ENCODE results near the gene DNAH8.

DNA sequence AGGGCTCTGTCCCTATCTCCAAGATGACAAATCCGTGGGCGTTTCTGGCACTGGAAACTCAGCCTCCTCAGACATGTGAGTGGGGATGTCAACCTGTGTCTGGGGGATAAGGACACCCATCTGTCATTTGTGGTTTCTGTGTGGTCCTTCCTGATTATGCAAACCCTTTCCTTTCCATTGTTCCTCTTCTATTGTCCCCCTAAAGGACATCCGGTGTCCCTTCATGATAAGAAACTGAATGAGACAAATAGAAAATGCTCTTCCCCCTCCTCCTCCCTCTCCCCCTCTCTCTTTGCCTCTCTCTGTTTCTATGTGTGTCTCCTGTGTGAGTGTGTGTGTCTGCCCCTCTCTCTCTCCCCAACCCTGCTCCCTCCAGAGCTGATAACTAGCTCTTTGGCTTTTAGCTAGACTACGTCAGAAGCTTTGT is 322.0 kb downstream of the DNAH8 start:
- no peak for TF ChIP-seq POLR2AphosphoS5 (IDR thresholded peaks at IDR 0.05)
- TF ChIP-seq, protein P1, sequence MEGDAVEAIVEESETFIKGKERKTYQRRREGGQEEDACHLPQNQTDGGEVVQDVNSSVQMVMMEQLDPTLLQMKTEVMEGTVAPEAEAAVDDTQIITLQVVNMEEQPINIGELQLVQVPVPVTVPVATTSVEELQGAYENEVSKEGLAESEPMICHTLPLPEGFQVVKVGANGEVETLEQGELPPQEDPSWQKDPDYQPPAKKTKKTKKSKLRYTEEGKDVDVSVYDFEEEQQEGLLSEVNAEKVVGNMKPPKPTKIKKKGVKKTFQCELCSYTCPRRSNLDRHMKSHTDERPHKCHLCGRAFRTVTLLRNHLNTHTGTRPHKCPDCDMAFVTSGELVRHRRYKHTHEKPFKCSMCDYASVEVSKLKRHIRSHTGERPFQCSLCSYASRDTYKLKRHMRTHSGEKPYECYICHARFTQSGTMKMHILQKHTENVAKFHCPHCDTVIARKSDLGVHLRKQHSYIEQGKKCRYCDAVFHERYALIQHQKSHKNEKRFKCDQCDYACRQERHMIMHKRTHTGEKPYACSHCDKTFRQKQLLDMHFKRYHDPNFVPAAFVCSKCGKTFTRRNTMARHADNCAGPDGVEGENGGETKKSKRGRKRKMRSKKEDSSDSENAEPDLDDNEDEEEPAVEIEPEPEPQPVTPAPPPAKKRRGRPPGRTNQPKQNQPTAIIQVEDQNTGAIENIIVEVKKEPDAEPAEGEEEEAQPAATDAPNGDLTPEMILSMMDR (IDR thresholded peaks at IDR 0.05) = no peak

All from esophagus muscularis mucosa (tissue), 3 donors.